Ovary (tissue), 3 donors: ENCODE results near the gene MYH3.

Experiments
- CTCF ChIP-seq, 3 donors: fragments of 450-650 bp in 2 of 3; fragments of 200-600 bp in 1 of 3; IDR thresholded peaks; one replicate each; pipeline versions ENCODE4 v1.5.1 to v1.8.0; 2016 to 2022; ENCODE audit warnings: antibody characterized with exemption in 3 of 3, mild to moderate bottlenecking in 1 of 3
- POLR2A ChIP-seq: fragments of 450-650 bp; IDR thresholded peaks from one replicate; pipeline ENCODE4 v1.6.1; 2017; ENCODE audit warnings: antibody characterized with exemption, mild to moderate bottlenecking, moderate library complexity
- donor health status: DM: no; HTN: no; CAD: no.

GRCh38 chr17:10681866-10682446 lies 24.8 kb upstream of the MYH3 start:
- TF ChIP-seq POLR2A (no peak), CTCF (IDR thresholded peaks at IDR 0.05) (no peak)
